Body of pancreas (tissue), 4 donors: Measurements from ENCODE around the gene ACTN2. TPM values are rescaled to one million over a fixed set of nuclear protein-coding genes. Genes with fewer than 3 reads are reported as not detected.

Source experiments
- ATAC-seq: fragments of 150-250 bp; one replicate; pipeline ENCODE4 v1.9.1; 2016
- DNase-seq, 4 donors: peaks; one replicate each; pipeline ENCODE4 v3.0.0-alpha.2; 2019
- H3K27ac ChIP-seq, 4 donors: fragments of 200-600 bp; sonication (generic); 1 replicate in 3 of 4; 2 replicates in 1 of 4; pipeline versions ENCODE4 v1.5.1 to v1.6.1; 2016 to 2019; ENCODE audit warnings: mild to moderate bottlenecking in 1 of 4, mixed read lengths in 1 of 4, moderate library complexity in 1 of 4
- H3K27me3 ChIP-seq, 2 donors: fragments of 200-600 bp; sonication (generic); one replicate each; pipeline ENCODE4 v1.6.0; 2016; ENCODE audit warnings: mild to moderate bottlenecking in 1 of 2
- H3K36me3 ChIP-seq, 2 donors: fragments of 200-600 bp; sonication (generic); replicated peaks in 1 of 2; 2 replicates each; pipeline ENCODE4 v1.5.1; 2016; ENCODE audit warnings: low read depth in 2 of 2; ENCODE audit not compliant: insufficient read depth in 1 of 2
- H3K4me1 ChIP-seq: fragments of 200-600 bp; sonication (generic); one replicate; pipeline ENCODE4 v1.6.0; 2016
- H3K4me3 ChIP-seq, 2 donors: fragments of 200-600 bp; sonication (generic); 1 replicate in 1 of 2; 2 replicates in 1 of 2; pipeline ENCODE4 v1.5.1; 2016 to 2019
- H3K9me3 ChIP-seq, 3 donors: fragments of 200-600 bp; sonication (generic); 1 replicate in 2 of 3; 2 replicates in 1 of 3; pipeline ENCODE4 v1.5.1; 2016
- POLR2A ChIP-seq, 3 donors: fragments of 450-650 bp; IDR thresholded peaks; one replicate each; pipeline ENCODE4 v1.6.1; 2016; ENCODE audit warnings: antibody characterized with exemption in 3 of 3, mild to moderate bottlenecking in 2 of 3
- WGBS, 2 donors: methylation state at CpG; one replicate each; pipeline ENCODE4 v1.1.5; 2017; 5-methylcytosine and 5-hydroxymethylcytosine counted together
- intact Hi-C: fragments of 100-400 bp; cut with DNase I; formaldehyde crosslinking; loops from one replicate; pipeline ENCODE4 v1.15.1; 2023
- total RNA-seq, 2 donors: library from RNA; depleted of rRNA; stranded (reverse); fragments of >200 nt; gene quantifications; one replicate each; pipeline ENCODE4 v1.1.0, GENCODE V29; 2016
- TF ChIP-seq, protein P1 (sequence below), 7 experiments: fragments of 450-650 bp in 4 of 7; fragments of 200-600 bp in 3 of 7; sonication (generic) in 3 of 7; IDR thresholded peaks; one replicate each; pipeline ENCODE4 v1.5.1; 2016 to 2019; ENCODE audit warnings: antibody characterized with exemption in 7 of 7

The ACTN2 gene
- total RNA-seq, 2 donors from 2014 or later = 3.0 to 3.1 TPM

DNA sequence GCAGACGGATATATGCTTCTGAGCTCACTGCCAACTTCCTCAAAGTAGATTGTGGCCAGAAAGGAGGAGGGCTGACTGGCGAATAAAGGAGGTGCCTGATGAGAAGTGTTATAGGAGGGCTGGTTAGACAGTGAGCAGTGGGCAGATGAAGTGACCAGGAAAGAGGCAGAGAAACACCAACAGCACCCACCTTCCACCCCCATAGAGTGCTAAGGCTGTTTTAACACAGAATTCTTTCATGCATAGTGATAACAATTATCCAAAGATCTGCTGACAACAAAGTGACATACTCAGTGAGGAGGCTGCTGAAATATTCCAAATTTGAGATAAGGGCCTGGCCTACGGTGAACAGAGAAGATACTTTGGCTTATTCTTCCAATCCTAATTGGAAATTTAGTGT is 87.6 kb downstream of the ACTN2 start:
- Histone ChIP-seq H3K4me3 (no peak overlapping the region), H3K27me3 (no peaks in the 10 kb centered on the region), H3K36me3 (no peaks in the 10 kb centered on the region), H3K4me1 (no peaks in the 10 kb centered on the region), H3K27ac (no peak overlapping the region), H3K9me3 (no peaks in the 10 kb centered on the region)
- WGBS, 2 donors = 67 to 78% methylated on average over 3 of the region's 3 CpGs
- intact Hi-C loops = no loop called here
- TF ChIP-seq POLR2A (IDR thresholded peaks at IDR 0.05) = no peak
- TF ChIP-seq, protein P1, sequence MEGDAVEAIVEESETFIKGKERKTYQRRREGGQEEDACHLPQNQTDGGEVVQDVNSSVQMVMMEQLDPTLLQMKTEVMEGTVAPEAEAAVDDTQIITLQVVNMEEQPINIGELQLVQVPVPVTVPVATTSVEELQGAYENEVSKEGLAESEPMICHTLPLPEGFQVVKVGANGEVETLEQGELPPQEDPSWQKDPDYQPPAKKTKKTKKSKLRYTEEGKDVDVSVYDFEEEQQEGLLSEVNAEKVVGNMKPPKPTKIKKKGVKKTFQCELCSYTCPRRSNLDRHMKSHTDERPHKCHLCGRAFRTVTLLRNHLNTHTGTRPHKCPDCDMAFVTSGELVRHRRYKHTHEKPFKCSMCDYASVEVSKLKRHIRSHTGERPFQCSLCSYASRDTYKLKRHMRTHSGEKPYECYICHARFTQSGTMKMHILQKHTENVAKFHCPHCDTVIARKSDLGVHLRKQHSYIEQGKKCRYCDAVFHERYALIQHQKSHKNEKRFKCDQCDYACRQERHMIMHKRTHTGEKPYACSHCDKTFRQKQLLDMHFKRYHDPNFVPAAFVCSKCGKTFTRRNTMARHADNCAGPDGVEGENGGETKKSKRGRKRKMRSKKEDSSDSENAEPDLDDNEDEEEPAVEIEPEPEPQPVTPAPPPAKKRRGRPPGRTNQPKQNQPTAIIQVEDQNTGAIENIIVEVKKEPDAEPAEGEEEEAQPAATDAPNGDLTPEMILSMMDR (IDR thresholded peaks at IDR 0.05) = no peak
- DNase-seq (no peak), ATAC-seq (no peak)

GRCh38 chr1:236774926-236775325 is 88.6 kb downstream of the ACTN2 start:
- ATAC-seq = peak; percentile 74
- intact Hi-C loops = no loop called here

DNA sequence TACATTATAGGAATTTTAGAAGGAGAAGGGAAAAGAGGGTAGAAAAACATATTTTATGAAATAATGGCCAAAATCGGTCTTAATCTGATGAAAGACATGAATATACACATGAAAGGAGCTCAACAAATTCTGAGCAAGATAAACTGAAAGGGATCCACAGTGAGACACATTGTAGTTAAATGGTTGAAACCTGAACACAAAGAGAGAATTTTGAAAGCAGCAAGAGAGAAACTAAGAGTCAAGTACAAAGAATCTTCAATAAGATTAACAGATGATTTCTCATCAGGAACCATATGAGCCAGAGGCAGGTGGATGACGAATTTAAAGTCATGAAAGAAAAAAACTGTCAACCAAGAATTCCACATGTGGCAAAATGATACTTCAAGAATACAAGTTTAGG is 93.0 kb downstream of the ACTN2 start:
- whole genome bisulfite sequencing, 2 donors = 91 to 93% methylated on average over 2 of the region's 2 CpGs
- H3K4me1 ChIP-seq = no peaks in the 10 kb centered on the region
- intact Hi-C loops = no loop called here
- H3K36me3 ChIP-seq = no peaks in the 10 kb centered on the region
- no peak overlapping the region for H3K27ac ChIP-seq
- H3K9me3 ChIP-seq = no peaks in the 10 kb centered on the region
- TF ChIP-seq POLR2A (IDR thresholded peaks at IDR 0.05) = no peak
- TF ChIP-seq, protein P1 (IDR thresholded peaks at IDR 0.05) = no peak
- no peak overlapping the region for H3K4me3 ChIP-seq
- ATAC-seq (no peak), DNase-seq (no peak)
- H3K27me3 ChIP-seq = no peaks in the 10 kb centered on the region

More at GRCh38 chr1:236774926-236775325, 88.6 kb downstream of the ACTN2 start:
- Histone ChIP-seq H3K27ac (no peak overlapping the region), H3K4me3 (no peak overlapping the region), H3K4me1 (no peaks in the 10 kb centered on the region), H3K27me3 (no peaks in the 10 kb centered on the region), H3K9me3 (no peaks in the 10 kb centered on the region), H3K36me3 (no peaks in the 10 kb centered on the region)
- peak in 2 of 4 donors; percentile 29 to 42 for DNase-seq
- 39 to 41% methylated on average over 3 of the region's 3 CpGs for WGBS, 2 donors
- TF ChIP-seq, protein P1 (IDR thresholded peaks at IDR 0.05) = peak in 6 of 7 experiments; percentile 29 to 68 (median 53)
- no peak for TF ChIP-seq POLR2A (IDR thresholded peaks at IDR 0.05)

DNA sequence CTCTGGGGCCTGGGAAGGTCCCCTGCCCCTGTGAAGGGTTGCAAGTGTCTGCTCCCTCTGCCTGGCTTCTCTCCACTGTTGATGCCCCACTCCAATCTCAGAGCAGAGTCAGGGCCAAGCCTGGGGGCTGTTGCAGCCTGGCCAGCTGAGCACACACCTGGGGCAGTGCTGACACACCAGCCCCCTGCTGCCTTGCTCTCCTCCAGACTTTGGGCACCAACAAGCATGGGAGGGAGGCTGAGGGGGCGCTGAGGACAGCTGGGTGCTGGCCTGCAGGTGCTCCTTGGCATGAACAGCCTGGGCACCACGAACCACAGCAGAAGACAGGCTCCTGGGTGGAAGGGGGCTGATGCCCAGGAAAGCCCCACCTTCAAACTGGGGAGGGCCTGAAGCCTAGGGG is 99.2 kb downstream of the ACTN2 start:
- TF ChIP-seq POLR2A (IDR thresholded peaks at IDR 0.05) = no peak
- TF ChIP-seq, protein P1 (IDR thresholded peaks at IDR 0.05) = no peak
- Histone ChIP-seq H3K27me3 (no peaks in the 10 kb centered on the region), H3K4me3 (no peak overlapping the region), H3K36me3 (no peaks in the 10 kb centered on the region), H3K9me3 (no peaks in the 10 kb centered on the region), H3K27ac (no peak overlapping the region), H3K4me1 (peaks cover 11% of the 10 kb centered on the region)
- WGBS, 2 donors = 64 to 100% methylated on average over 2 of the region's 2 CpGs
- intact Hi-C loops = no loop called here
- ATAC-seq (no peak), DNase-seq (no peak)

DNA sequence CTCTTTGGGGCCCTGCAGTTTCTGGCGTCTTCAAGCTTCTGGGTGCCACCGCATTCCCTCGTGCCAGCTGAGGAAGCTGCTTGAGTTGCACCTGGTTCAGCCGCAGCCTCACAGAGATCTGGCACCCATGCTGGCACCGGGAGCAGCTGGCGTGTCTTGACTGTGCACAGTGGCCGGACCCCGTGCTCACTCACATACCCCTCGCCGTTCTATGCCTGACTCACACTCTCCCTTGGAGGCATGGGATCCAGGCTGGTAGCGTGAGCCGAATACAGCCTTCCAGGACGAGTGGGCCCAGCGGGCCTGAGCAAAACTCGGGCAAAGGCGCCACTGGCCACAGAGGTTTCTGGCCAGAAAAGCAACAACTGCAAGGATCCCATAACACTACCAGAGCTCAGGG is 100.2 kb downstream of the ACTN2 start:
- WGBS, 2 donors = 90 to 94% methylated on average over 4 to 16 of the region's 16 CpGs
- Histone ChIP-seq H3K9me3 (no peaks in the 10 kb centered on the region), H3K4me3 (no peak overlapping the region), H3K27ac (no peak overlapping the region), H3K36me3 (no peaks in the 10 kb centered on the region), H3K4me1 (peaks cover 11% of the 10 kb centered on the region), H3K27me3 (no peaks in the 10 kb centered on the region)
- ATAC-seq = no peak
- TF ChIP-seq POLR2A (IDR thresholded peaks at IDR 0.05) = no peak
- TF ChIP-seq, protein P1 (IDR thresholded peaks at IDR 0.05) = no peak
- intact Hi-C loops = no loop called here
- no peak for DNase-seq
